Left ventricle myocardium inferior (tissue), 1 donor: ENCODE measurements around the gene ADAMTS15. TPM values are rescaled to one million over a fixed set of nuclear protein-coding genes. Genes with fewer than 3 reads are reported as not detected.

Experiments used
- DNase-seq: peaks from one replicate; pipeline ENCODE4 v3.0.0-alpha.2; 2020
- H3K27ac ChIP-seq: fragments of 200-600 bp; replicated peaks from 2 replicates; pipeline ENCODE4 v1.8.0; 2021
- H3K27me3 ChIP-seq: fragments of 200-600 bp; 2 replicates; pipeline ENCODE4 v1.8.0; 2021; ENCODE audit warnings: low read depth
- H3K36me3 ChIP-seq: fragments of 200-600 bp; 2 replicates; pipeline ENCODE4 v1.8.0; 2021
- H3K4me1 ChIP-seq: fragments of 200-600 bp; 2 replicates; pipeline ENCODE4 v1.8.0; 2021
- H3K4me3 ChIP-seq: fragments of 200-600 bp; 2 replicates; pipeline ENCODE4 v1.8.0; 2021; ENCODE audit warnings: mild to moderate bottlenecking, moderate library complexity
- H3K9me3 ChIP-seq: fragments of 200-600 bp; replicated peaks from 2 replicates; pipeline ENCODE4 v1.8.0; 2021
- intact Hi-C: fragments of 100-400 bp; cut with micrococcal nuclease; formaldehyde crosslinking; loops from one replicate; pipeline ENCODE4 v1.11.0; 2022
- total RNA-seq: library from RNA; stranded (reverse); fragmentation: NEBNext Ultra II Directional; extraction: Animal tissue kit (Norgen Biotek cat#: 25700); gene quantifications from one replicate; pipeline ENCODE4 v1.2.1, GENCODE V29; 2021
- TF ChIP-seq, protein P1 (sequence below): fragments of 200-600 bp; IDR thresholded peaks from 2 replicates; pipeline ENCODE4 v1.8.0; 2021; ENCODE audit warnings: antibody characterized with exemption, mild to moderate bottlenecking, borderline replicate concordance
- donor health status: DM: no; HTN: yes; CAD: no; lungs with severe emphysema.

Gene ADAMTS15
- total RNA-seq, 1 donor from 2014 or later, result 22.9 TPM

DNA sequence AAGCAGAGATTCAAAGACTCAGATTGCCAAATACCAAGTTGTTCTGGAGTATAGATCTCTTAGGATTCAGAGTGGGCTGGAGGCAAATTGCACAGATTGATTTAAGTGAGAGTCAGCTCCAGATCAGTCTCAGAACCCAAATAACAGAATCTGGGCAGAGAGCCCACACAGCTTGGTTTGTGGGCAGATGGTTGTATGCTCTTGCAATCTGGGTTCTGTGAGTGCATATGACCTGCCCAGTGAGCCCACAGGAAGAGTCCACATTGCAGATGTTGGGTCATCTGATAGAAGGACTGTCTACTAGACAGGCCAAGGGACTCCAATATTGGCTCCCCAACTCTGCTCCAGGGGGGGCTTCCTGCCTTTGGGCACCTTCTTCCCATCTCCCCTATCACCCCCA lies 65.9 kb downstream of the ADAMTS15 start:
- Histone ChIP-seq H3K4me1 (peaks cover 58% of the 10 kb centered on the region), H3K9me3 (no peaks in the 10 kb centered on the region)

DNA sequence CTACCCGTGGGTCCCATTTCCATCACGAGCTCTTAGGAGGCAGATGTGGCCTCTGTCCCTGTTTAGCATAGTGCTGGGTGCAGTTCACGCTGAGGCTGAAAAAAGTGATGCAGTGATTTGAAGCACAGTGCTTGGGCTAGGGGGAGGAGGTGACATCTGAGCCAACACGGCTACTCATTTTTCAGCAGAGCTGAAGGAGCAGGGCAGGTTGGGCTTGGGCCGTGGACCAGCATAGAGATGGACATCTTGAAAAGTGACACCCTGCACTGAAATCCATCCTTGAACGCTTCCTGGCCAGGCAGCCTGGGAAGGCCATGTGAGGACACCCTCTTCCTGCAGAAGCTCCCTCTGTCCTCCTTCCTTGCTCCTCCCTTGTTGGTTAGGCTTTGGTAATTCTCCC lies 66.4 kb downstream of the ADAMTS15 start:
- Histone ChIP-seq H3K4me3 (no peak overlapping the region), H3K9me3 (no peaks in the 10 kb centered on the region), H3K36me3 (no peaks in the 10 kb centered on the region), H3K27me3 (no peaks in the 10 kb centered on the region), H3K27ac (peak overlapping the region; percentile 31), H3K4me1 (peaks cover 62% of the 10 kb centered on the region)
- DNase-seq, result no peak
- TF ChIP-seq, protein P1, sequence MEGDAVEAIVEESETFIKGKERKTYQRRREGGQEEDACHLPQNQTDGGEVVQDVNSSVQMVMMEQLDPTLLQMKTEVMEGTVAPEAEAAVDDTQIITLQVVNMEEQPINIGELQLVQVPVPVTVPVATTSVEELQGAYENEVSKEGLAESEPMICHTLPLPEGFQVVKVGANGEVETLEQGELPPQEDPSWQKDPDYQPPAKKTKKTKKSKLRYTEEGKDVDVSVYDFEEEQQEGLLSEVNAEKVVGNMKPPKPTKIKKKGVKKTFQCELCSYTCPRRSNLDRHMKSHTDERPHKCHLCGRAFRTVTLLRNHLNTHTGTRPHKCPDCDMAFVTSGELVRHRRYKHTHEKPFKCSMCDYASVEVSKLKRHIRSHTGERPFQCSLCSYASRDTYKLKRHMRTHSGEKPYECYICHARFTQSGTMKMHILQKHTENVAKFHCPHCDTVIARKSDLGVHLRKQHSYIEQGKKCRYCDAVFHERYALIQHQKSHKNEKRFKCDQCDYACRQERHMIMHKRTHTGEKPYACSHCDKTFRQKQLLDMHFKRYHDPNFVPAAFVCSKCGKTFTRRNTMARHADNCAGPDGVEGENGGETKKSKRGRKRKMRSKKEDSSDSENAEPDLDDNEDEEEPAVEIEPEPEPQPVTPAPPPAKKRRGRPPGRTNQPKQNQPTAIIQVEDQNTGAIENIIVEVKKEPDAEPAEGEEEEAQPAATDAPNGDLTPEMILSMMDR, result no peak
- intact Hi-C loops, result no loop called here

More for the DNA sequence above, 65.9 kb downstream of the ADAMTS15 start:
- Histone ChIP-seq H3K36me3 (no peaks in the 10 kb centered on the region), H3K27ac (no peak overlapping the region), H3K27me3 (no peaks in the 10 kb centered on the region), H3K4me3 (no peak overlapping the region)
- DNase-seq, result no peak
- TF ChIP-seq, protein P1, result no peak
- intact Hi-C loops, result no loop called here

DNA sequence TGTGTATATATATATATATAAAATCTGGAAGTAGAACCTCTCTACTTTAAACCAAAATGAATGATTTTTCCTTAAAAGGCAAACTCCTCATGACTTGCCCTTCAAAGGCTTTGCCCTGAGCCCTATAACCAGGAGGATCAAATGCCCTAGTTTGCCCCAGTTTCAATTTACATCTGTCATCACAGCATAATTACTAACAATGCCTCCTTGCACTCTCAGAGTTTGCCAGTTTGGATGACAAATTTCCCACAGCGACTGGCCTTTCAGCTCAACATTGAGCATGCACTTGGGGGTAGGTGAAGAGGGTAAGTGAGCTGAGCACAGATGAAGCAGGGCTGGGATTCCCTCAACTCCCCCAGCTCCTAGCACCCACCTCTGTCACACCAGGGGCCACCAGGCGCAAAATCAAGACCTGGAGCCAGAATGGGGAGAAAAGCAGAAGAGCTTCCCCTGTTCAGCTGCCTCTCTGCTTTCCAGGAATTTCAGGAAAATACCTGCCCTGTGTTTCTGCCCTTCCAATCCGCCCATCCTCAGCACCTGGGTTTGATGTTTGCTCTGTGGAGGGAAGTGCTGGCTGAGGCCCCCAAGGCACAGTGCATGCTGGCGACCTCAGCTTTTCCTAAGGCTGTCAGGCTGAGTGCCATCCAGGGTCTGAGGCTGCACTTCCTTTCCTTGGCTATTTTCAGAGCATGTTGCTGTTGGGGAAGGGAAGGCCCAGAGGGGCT lies 67.5 kb downstream of the ADAMTS15 start:
- DNase-seq, result no peak
- H3K27me3 ChIP-seq, result no peaks in the 10 kb centered on the region
- TF ChIP-seq, protein P1, result no peak
- no peaks in the 10 kb centered on the region for H3K9me3 ChIP-seq
- no peak overlapping the region for H3K27ac ChIP-seq
- H3K4me3 ChIP-seq, result no peak overlapping the region
- peaks cover 62% of the 10 kb centered on the region for H3K4me1 ChIP-seq
- H3K36me3 ChIP-seq, result no peaks in the 10 kb centered on the region
- intact Hi-C loops, result no loop called here

DNA sequence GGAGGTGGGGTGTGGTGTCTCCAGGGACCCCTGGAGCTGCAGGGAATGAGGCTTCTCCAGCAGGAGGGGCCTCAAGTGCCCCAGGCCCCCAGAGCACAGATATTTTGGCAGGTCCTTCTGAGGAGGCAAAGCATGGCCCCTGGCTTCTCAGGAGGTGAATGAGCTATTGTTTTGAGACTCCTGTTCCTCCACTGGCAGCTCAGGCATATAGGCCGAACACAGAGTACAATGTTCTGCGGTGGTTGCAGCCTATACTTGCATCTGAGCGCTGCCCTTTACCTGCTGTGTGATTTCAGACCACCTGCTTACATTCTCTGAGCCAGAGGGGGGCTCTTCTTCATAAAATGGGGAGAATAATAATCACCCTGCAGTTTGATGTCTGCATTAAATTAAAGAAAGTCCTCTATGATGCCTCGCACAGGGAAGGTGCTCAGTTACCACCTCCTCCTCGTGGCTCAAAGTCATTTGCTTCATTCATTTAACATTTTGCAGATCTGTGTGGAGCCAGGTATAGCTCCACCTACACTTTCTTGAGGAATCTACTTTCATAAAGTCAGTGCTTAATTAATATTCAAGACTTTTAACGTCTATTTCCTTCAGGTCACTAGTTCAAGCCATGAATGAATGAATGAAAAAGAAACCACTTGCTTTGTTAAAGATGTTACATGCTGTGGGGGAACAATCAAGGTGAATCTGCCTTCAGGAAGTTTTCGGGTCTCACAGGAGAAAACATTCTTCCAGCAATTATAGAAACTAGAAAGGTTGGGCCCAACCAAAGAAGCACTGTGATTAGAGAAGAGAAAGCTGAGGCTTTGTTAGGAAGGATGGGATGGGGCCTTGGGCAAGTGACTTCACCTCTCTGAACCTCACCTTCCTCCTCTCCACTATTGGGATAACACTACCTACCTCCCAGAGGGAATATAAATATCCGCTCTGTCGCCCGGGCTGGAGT lies 68.4 kb downstream of the ADAMTS15 start:
- Histone ChIP-seq H3K27me3 (no peaks in the 10 kb centered on the region), H3K9me3 (no peaks in the 10 kb centered on the region), H3K27ac (no peak overlapping the region), H3K4me1 (peaks cover 69% of the 10 kb centered on the region), H3K36me3 (no peaks in the 10 kb centered on the region), H3K4me3 (no peak overlapping the region)
- intact Hi-C loops, result no loop called here
- TF ChIP-seq, protein P1, result no peak
- DNase-seq, result no peak

DNA sequence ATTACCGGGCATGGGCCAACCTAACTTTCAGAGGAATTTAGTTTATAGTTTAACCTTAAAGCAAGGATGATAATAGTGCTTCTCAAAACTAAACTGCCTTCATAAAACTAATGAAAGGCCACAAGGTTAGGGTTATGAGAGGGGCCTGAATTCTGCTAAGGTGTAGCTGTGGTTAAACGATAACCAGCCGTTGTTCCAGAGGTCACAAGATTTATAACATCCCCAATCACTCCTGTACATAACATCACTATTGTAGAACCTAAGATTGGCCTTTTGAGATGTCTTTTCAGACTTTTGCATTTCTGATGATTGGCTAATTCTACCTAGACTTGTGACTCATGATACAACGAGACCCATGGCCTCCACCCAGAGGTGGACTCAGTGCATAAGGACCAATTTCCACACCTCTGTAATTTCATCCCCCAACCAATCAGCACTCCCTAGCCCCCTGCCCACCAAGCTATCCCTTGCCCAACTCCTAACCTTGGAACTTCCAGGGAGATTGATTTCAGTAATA lies 69.8 kb downstream of the ADAMTS15 start:
- intact Hi-C loops, result no loop called here

More for the DNA sequence above, 69.8 kb downstream of the ADAMTS15 start:
- Histone ChIP-seq H3K4me1 (peaks cover 70% of the 10 kb centered on the region), H3K27ac (no peak overlapping the region), H3K9me3 (no peaks in the 10 kb centered on the region), H3K4me3 (no peak overlapping the region), H3K27me3 (no peaks in the 10 kb centered on the region), H3K36me3 (no peaks in the 10 kb centered on the region)
- DNase-seq, result no peak
- TF ChIP-seq, protein P1, result no peak
